ENCODE results near the gene PDE6C.
"Not testable (repeated sequence)": the region's sequence is repeated elsewhere in the genome, so short reads cannot be mapped to it uniquely, and the experiment has no call there.

The PDE6C gene

GRCh38 chr10:93630625-93631557 is 18.6 kb downstream of the PDE6C start:
- DNase-seq (ENCODE audit: low read depth in 3 of 3): no peak

GRCh38 chr10:93639791-93640190 is 27.5 kb downstream of the PDE6C start:
- DNase-seq (ENCODE audit: low read depth in 3 of 3): no peak

GRCh38 chr10:93652857-93653256 is 40.5 kb downstream of the PDE6C start:
- DNase-seq (ENCODE audit: low read depth in 3 of 3): no peak

DNA sequence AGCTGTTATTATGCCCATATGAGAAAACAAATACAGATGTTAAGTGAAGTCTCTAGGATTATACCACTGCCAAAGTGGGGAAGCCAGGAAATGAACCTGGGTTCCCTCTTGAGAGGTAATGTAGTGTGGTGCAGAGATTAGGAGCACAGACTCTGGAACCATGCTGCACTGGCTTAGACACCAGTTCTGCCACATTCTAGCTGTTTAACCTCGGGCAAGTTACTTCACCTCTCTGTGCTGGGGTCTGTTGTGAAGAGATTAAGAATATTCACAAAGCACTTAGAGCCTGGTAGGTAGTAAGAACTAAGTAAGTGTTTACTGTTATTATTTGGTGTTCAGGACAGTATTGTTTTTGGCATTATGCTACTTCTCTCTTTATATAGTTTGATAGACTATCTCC is 41.9 kb downstream of the PDE6C start:
- DNase-seq (ENCODE audit: low read depth in 3 of 3): no peak

DNA sequence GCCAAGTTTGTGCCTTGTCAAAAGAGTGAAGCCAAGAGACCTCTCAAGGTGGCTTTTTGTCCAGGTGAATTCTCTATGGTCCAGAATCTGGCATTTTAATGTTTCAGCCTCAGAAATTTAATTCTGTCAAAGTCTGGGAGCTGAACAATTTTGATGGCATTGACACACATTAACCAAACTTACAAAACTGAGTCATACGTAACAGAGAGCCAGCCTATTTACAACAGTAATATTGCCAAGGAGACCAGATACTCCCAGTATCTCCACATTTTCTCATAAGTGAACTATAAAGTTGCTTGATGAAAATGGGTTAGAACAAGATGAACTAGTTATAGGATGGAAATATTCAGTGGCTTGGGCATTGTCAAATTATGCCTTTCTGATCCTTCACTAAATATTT is 43.8 kb downstream of the PDE6C start:
- DNase-seq (ENCODE audit: low read depth in 3 of 3): no peak

GRCh38 chr10:93657757-93658156 is 45.4 kb downstream of the PDE6C start:
- DNase-seq (ENCODE audit: low read depth in 3 of 3): no peak

DNA sequence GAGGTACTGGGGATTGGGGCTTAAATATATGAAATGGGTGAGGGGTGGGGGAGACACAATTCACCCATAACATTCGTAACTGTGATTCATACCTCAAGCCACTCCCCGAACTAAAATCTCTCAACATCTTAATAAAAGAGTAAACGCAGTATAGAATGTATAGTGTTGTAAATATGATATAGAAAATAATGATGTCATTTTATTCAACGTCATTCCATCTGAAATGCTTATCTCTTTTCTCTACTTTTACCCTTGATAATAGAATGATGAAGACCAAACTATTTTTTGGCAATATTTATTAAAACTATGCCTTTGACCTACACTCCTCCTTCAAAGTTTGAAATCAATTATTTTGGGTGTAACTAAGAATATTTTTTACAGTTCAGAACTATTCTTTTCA is 53.7 kb downstream of the PDE6C start:
- no peak for DNase-seq (ENCODE audit: low read depth in 3 of 3)

DNA sequence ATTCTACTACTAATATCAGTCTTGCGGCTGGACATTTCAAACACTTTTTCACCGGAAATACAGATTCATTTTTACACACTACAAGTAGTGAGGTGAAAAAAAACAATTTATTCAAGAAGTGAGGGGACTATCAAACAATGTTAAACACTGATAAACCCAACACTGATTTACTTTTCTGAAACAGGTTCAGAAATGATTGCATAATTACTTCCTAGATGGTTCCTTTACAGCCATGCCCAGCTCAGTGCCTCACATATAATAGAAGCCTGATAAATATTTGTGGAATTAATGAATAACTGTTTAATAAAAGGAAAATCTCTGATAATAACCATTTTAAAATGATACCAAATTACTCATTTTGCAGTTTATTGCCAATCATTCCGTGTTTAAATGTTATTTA is 55.5 kb downstream of the PDE6C start:
- no peak for DNase-seq (ENCODE audit: low read depth in 3 of 3)

DNA sequence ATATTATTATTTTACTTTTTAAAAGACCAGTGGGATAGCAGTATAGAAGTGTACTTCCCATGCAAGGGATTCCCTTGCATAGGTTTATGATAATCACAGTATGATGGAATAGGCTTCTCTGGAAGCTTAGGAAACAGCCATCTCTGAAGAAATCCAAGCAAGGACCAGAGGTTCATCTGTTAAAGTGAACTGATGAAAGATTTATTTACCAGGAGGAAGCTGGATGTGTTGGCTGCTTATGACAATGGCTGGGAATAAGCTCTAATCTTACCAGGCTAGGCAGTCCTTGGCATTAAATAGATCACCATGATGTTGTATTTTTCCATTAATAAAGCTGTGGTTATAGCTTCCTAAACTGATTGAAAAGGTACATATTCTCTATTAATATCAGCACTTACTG is 58.0 kb downstream of the PDE6C start:
- no peak for DNase-seq (ENCODE audit: low read depth in 3 of 3)

DNA sequence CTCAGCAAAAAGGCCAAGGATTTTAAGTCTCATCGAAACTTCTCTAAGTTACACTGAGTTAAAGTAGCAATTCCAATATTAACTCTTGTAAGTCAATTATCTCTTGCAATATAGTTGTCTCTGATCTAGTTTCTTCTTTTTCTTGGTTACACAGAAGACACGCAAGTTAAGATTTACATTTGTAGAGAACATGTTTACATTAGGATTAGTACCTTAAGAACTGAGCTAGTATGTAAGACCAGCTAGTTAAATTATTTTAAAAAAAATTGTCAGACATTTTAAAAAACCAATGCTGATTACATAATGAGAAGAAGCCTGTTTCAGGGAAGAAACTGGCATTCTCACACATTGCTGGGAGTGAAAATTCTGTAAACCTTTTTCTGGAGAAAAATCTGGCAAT is 58.7 kb downstream of the PDE6C start:
- no peak for DNase-seq (ENCODE audit: low read depth in 3 of 3)

DNA sequence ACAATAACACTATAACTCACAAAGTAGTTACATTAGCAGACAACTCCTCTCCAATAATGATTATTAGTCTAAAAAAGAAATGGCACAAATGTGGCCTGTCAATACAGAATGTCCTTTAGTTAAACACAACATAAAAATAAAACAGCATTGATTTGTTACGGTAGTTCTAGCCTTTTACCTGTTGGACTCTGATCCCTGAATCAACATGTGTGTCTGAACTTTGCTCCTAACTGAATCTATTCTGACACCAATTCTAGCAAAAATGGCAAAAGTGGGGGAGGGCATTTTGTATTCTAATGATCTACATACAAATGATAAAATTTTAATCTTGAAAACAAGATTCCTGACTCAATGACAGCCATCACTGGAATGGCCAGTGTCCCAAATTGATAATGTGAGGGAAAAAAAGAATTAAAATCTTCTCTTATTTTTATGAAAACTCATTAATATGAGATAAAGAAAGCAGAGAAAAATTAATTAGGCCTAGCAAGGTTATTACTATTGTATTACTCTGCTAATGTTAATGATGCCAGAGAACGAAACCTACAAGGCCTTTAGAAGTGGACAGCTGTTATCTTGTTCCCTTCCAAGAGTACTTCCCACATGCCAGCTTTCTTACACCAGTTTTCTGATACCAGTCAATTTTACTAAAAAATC is 59.8 kb downstream of the PDE6C start:
- no peak for DNase-seq (ENCODE audit: low read depth in 3 of 3)

DNA sequence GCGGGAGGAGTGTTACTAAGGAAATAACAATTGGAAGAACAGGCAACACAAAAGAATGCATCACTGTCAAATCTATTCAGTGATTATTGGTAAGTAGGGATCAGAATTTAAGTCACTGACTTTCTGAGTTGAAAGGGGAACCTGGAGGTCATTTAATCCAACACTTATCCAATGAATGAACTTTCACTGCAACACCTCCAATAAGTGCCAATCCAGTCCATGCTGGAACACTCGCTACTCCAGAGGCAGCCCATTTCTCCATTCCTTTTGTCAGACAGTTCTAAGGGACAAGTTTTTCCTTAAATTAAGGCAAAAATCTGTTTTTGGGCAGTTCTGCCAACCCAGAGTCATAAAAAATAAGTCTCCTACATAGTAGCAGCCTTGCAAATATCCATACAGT is 60.6 kb downstream of the PDE6C start:
- no peak for DNase-seq (ENCODE audit: low read depth in 3 of 3)

DNA sequence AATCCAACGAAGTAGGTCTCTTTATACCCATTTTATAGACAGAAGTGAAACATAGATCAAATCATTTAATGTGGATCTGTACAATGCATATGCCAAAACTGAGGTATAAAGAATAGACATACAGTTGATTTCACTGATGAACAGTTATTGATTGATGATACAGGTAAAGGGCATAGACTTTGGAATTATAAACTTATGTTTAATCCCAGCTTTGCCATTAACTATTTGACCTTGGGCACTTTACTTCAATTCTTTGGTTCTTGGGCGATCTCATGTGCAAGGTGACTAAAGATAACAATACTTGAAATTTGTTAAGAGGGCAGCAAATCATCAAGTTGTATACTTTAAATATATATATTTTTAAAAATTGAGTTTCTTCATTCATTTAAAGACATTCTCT is 61.5 kb downstream of the PDE6C start:
- no peak for DNase-seq (ENCODE audit: low read depth in 3 of 3)

DNA sequence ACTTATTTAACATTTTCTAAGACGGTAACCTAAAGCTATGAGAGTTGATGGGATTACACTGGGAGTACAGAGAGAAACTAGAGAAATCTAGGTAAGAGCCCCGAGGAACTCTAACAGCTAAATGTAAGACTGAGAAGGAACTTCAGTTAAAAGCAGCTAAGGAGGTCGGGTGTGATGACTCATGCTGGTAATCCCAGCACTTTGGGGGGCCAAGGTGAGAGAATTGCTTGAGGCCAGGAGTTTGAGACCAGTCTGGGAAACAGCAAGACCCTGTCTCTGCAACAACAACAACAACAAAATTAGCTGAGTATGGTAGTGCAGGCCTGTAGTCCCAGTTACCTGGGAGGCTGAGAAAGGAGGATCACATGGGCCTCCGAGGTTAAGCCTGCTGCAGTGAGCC is 66.0 kb downstream of the PDE6C start:
- DNase-seq (ENCODE audit: low read depth in 3 of 3): no peak

- DNase-seq (ENCODE audit: low read depth in 3 of 3): no peak
These were observed 66.7 kb downstream of the PDE6C start for GRCh38 chr10:93678805-93679587.

GRCh38 chr10:93680412-93681047 is 68.2 kb downstream of the PDE6C start:
- DNase-seq (ENCODE audit: low read depth in 3 of 3): no peak

- DNase-seq (ENCODE audit: low read depth in 3 of 3): no peak
These were observed 75.4 kb downstream of the PDE6C start for GRCh38 chr10:93687737-93688136.

- no peak for DNase-seq (ENCODE audit: low read depth in 3 of 3)
These were observed 83.4 kb downstream of the PDE6C start for GRCh38 chr10:93695740-93696139.

DNA sequence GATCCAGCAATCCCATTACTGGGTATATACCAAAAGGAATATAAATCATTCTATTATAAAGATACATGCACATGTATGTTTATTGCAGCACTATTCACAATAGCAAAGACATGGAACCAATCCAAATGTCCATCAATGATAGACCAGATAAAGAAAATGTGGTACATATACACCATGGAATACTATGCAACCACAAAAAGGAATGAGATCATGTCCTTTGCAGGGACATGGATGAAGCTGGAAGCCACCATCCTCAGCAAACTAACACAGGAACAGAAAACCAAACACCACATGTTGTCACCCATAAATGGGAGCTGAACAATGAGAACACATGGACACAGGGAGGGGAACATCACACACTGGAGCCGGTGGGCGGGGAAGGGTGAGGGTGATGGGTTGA is 84.2 kb downstream of the PDE6C start:
- not testable (repeated sequence) for DNase-seq (ENCODE audit: low read depth in 3 of 3)

- no peak for DNase-seq (ENCODE audit: low read depth in 3 of 3)
These were observed 84.9 kb downstream of the PDE6C start for GRCh38 chr10:93697207-93697606.

DNA sequence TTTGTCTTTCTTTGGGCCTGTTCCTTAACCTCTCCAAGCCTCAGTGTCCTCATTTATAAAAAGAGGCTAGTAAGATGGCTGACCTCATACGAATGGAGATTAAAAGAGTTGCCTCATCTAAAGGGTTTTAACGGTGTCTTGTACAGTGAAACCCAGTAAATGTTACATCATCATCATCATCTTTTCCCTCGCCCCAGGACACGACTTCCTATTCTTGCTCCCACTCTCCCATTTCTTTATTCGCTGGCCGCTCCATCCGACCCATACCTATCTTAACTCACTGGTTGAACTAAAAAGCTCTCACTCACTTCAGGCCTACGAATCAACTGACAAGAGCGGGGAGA is 89.5 kb downstream of the PDE6C start:
- no peak for DNase-seq (ENCODE audit: low read depth in 3 of 3)

Data from stimulated activated CD4-positive, alpha-beta T cell treated with anti-CD3 and anti-CD28 coated beads, TNF-alpha, amount 100 ng/mL, for 24 hours (primary cell).